Measurements from ENCODE around the gene FER.
A peak's percentile ranks its signal among the peaks of the same experiment; 100 is the strongest.
"Not testable (repeated sequence)": the region's sequence is repeated elsewhere in the genome, so short reads cannot be mapped to it uniquely, and the experiment has no call there.

Gene FER

DNA sequence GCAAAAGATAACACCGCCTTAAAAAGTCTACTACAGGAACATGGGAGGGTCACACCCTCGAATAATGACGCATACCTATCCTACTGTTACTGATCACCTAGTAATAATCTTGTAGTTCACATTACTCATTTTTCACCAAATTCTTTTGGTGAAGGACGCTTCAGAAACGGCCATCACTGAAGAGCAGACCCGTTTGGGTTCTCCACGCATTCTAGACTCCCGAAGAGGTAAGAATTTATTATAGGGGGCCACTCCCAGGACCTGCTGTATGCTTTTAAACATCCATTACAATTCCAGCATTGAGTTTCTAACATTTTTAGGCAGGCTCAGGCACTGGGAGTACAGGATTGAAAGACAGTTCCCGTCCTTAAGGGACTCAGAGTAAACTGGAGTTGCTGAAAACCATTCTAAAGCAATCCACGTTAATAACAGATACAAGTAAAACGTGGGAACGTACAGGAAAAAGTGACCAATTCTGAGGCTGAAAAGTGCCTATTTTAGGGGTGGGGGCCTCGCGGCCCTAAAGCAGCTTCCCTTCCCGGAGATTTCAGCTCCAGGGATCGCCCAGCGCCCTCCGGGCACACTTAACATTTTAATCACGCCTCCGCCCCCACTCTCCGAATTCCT, at the start of gene FER:
FER (plus strand) TSS at position 124 of the 627 bp plus-strand sequence. CDS start 50,286 bp downstream, outside the sequence.
- DNase-seq = no peak

DNA sequence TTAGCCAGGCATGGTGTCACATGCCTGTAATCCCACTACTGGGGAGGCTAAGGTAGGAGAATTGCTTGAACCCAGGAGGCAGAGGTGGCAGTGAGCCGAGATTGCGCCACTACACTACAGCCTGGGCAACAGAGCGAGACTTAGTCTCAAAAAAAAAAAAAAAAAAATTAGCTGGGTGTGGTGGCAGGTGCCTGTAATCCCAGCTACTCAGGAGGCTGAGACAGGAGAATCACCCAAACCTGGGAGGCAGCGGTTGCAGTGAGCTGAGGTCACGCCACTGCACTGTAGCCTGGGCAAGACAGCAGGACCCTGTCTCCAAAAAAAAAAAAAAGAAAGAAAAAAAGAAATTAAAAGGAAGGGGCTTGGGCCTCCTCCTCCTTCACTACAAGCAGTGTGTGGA, 47.3 kb upstream of the FER start:
- DNase-seq = not testable (repeated sequence)

DNA sequence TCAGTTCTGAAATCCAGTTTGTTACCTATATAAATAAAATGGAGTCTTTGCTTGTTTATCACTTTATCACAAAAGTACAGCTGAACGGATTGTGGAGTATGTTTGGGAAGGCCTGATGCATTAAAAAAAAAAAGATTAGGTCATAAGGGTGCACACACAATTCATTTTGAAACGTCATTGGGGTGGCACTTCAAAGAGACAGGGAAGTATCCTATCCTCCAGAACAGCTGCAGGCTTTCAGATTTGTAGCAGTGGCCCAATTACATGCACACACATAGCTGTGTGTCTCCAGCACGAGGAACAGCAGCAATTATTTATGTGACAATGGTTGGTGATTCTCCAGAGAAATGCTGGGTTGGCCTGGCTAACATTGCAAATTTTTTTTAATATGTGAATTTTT, 46.8 kb upstream of the FER start:
- no peak for DNase-seq

DNA sequence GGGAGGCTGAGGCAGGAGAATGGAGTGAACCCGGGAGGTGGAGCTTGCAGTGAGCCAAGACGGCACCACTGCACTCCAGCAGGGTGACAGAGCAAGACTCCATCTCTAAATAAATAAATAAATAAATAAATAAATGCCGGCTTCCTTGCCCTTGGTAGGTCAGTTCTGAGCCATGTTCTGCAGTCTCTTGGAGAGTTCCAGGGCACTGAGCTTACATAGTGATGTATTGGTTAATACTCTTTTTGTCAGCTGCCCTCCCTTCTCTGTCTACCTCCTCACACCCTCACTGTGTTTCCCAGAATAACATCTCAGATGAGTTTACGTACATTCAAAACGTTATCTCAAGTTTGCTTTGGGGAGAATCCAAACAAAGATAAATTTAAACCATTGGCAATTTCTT, 45.2 kb upstream of the FER start:
- DNase-seq = no peak

DNA sequence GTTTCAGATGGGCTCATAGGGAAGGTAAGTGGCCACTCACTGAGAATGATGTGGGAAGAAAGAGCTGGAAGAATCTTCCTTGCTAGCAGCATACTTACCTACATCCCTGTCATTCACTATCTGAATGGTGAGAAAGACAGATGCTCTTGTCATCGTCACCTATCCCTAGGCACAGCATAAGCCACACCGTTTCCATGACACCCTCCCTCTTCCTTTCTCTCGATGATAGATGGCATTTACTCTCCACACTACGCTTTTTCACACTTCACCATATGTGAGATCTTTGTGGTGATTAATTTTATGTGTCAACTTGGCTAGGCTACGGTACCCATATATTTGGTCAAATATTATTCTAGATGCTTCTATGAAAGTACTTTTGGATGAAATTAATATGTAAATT, 44.4 kb upstream of the FER start:
- no peak for DNase-seq

DNA sequence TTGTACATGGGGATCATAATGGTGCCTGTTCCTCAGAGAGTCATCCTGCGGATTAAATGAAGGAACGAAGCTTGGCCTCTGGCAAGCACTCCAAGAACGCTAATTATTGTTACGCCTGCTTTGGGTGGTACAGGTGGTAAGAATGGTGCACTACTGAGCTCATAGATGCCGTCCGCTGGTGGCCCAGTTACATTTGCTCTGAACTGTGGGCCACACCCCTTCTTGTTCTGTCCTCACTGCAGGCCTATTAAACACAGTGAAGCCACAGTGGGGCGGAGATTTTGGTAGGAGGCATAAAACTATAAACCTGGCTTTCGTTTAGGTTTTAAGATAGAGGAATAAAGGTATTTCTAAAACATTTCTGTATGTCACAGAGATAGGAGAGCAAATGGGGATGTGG, 40.6 kb upstream of the FER start:
- DNase-seq = no peak

DNA sequence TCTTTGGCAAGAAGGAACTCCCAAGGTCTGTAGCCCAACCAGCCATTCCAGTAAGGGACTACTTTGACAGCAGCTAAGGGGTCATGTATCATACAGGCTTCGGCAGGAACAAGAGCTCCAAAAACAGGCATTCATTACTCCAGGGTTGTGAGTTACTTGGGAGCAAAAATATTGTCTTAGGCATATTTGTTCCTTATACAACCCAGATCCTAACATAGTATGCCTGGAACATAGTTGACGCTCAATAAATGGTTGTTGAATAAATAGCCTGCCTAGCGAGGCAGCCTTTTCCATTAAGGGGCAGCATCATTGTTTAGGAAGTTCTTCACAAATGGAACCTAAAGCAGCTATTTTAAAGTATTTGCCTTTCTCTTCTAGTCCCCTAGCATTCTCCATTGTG, 35.8 kb upstream of the FER start:
- no peak for DNase-seq

DNA sequence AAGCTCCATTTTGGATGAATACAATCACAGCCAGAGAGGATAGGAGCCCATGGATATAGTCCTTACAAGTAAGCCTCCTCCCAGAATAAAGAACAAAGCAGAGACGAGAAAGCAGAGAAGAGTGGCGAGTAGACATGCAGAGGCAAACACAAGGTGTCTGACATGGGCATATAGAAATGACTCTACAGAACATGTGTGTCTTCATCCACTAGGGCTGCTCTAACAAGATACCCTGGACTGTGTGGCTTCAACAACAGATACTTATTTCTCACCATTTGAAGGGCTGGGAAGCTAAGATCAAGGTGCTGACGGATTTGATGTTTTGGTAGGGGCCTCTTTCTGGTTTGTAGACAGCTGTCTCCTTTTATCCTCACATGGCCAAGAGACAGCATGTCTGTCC, 32.3 kb upstream of the FER start:
- DNase-seq = no peak

DNA sequence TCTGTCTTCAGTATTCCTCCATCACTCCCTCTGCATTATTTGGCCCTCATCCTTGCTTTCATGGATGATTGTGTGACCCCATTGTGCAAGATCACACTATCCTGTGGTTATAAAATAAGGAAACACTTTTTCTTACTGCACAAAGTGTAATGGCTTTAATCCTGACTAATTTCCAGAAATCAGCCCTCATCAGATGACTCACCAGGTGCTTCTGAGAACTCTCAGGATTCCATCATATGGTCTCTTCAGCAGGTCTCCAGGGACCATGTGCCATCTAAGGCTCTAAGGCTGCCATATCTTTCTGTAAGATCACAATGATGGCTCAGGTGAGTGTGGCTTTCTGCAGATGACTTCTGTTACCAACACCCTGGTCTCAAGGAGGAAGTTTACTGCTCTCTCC, 27.3 kb upstream of the FER start:
- no peak for DNase-seq

DNA sequence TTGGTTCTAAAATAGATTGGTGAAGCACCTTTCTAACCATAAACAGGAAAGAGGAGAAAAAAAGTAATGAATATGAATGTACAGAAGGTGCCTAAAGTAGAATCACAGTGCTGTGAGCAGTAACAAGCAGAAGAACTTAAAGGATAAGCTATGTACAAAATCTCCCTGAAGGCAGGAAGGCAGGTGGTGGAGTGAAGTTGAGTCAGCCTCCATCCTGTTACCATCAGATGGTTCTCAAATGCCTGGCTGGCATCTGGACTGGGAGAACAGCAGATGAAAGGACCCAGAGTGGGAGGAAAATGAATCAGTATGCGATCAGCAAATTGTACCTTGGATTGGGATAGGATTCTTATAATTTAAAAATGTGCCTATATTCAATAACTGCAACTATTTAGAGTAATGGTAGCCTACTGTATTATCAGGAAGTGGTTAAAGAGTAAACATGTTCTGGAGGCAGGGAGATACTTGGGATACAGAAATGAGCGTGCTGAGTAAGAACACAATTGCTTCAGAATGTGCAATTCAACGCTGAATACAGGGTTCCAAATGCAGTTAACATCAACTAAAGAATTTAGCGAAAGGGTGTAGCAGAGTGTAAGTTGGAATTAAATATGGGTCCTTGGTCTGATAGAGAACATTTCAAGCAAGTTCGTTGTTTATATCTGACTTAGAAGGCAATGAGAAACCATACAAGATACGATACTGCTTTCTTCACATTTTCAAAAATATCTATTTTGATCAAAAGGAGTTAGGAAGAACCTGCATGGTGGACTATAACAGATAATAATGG, 21.1 kb upstream of the FER start:
- no peak for DNase-seq

DNA sequence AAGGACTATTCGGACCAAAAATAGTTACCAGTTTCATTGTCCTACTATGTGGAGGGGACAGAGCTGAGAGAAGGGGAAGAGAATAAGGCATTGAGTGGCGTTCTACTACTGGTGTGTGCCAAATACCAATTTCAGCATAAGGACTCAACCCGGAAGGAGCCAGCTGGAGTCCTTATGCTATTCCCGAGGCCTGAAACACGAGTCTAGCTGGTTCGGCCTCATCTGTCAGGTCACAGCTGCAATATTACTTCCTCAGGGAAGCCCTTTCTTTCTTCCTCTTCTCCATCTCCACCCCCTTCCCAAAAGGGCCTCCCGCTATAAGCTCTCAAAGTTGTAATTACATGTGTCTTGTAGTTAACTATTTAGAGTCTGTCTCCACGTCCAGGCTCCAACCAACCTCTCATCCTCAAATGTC, 20.5 kb upstream of the FER start:
- DNase-seq = no peak

DNA sequence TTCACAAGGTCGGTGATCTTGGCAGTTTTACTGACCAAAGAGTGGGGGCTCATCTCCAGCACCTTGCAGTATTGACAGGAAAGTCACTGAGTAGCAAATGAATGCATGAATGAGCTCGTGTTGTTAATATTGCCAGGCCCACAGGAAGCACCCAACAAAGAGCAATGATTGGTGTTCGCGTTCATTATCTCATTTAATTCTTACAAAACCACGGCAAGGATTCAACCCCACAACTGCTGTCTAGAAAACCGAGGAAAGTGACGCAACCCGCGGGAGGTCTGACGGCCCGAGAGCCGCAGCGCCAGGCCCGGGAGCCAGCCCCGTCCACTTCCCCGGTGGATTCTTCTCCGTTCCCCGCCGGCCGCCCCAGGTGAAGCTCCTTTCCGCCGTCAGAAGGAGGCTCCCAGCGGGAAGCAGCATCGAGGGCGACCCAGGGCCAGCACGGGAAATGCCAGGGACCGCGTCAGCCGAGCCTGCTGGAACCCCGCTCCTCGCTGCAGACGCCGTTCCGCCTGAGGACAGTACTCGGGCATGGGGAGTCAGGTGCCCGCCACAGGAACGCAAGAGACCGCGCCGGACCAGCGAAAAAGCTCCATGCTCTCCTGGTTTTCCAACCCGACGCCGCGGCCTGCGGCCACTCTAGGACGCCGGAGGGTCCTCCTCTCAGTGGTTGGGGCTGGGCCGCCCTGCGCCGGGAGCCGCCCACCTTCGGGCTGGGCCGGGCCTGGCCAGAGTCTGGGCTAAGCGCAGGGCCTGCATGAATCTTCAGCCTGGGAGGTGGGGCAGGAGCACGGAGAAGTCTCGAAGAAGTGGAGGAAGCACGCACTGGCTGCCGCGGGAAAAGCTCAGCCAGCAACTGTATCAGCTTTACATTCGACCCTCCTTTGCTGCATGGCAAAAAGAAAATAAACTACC, 19.8 kb upstream of the FER start:
- DNase-seq = peak; percentile 15

DNA sequence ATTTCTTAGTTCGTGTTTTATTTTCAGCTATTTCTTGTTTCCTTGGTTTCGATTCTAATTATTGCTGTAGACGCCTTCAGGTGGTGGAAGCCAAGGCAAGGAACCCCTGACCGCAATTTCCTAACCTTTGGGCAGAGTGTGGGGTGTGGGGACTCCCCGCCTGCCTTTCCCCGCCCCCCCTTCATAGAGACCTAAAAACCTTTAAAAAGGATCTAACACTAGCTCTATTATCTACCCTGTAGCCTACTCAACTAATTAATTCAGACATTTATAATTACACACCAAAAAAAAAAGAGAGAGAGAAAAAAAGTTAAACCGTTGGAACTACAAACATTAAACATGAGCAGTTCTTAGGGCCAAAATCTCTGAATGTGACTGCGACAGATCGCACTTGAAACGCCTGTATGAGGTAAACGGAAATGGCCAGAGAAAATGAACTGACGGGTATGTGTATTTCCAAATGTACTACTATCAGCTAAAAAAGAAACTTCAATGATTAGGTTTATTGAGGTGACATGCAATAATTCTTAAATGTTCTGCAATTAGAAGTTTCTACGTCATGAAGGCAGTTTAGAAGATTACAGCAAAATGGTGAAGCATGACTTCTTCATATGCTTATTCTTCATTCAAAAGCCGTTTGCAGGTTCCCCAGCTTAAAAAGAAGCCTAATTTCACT, 19.0 kb upstream of the FER start:
- DNase-seq = no peak

DNA sequence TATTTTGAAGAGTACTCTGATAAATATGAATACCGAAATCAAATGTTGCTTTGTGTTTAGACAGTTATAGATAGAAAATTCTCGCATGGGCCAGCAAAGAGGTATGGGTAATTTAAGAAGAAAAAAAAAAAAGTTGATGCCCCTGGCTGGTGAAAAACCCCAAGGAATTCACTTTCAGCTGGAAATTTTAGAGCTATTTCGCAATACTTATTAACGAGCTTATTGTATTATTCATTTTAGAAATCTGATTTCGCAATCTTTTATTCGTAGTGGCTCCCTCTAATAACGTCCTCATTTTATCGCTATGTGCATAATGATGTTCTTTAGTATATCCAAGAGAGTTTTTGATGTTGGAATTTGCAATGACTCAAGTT, 18.5 kb upstream of the FER start:
- DNase-seq = no peak

DNA sequence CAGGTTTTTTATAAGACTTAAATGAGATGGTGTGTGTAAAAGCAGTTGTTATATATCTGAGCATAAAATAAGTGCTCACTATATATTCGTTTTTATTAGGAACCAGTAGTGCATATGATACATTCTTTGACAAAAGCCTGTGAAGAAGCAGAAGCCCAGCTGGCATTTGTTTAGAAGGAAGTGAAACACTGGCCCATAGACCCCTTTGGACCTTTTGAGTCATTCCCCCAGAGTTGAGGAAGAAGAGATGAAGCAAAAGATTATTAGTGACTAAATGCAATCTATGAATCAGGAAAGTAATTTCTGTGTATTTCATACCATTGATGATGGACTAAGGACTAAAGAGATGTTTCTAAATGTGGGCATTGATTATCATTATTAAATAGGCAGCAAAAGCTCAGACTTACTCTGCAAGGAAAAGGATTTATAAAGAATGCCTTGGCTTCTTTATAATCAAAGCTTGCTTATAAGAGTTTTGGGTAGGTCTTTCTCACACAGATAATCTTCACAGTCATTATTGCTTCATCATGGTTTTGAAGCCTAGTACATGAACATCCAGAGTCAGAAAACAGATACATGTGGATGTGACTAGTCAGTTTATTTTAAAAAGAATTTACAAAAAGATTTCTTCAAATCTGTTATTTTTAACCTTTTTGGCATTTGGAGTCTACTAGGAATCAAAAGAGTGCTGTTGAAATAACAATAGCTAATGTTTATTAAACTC, 16.9 kb upstream of the FER start:
- DNase-seq = no peak

DNA sequence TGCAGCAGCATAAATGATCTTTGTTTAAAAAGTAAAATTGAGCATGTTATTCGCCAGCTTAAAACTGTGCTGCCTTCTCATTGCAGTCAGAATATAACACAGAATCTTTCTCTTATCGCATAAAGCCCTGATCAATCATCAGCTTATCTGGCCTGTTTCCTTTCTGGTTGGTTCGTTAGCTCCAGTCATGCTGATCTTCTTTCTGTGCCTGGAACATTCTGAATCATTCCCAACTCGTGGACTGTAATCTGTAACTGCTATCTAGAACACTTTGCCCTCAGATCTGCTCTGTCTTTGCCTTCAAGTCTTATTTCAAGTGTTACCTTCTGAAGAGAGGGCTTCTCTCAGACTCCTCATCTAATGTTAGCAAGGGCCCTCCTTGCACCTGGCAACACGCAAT, 11.9 kb upstream of the FER start:
- no peak for DNase-seq

DNA sequence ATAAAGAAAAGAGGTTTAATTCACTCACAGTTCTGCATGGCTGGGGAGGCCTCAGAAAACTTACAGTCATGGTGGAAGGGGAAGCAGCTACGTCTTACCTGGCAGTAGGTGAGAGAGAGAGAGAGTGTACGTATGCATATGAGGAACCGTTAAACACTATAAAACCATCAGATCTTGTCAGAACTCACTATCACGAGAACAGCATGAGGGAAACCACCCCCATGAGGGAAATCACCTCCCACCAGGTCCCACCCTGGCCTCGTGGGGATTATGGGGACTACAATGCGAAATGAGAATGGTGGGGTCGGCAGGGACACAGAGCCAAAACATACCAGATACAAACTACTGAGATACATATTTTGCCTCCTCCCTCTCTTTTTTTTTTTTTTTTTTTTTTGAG, 10.8 kb upstream of the FER start:
- no peak for DNase-seq

DNA sequence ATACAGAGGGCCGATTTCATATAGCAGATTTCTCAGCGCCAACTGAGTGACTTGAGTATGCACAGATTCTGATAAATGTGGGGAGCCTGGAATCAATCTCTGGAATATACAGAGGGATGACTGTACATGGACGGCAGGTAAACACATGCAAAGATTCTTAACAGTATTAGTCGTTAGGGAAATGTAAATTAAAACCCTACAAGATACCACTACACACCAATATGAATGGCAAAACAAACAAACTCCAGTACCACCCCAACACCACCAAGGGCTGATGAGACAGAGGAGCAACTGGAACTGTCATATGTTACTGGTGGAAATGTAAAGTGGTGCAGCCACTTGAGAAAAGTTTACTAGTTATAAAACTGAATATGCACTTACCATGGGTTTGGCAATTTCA, 8.3 kb upstream of the FER start:
- DNase-seq = no peak

DNA sequence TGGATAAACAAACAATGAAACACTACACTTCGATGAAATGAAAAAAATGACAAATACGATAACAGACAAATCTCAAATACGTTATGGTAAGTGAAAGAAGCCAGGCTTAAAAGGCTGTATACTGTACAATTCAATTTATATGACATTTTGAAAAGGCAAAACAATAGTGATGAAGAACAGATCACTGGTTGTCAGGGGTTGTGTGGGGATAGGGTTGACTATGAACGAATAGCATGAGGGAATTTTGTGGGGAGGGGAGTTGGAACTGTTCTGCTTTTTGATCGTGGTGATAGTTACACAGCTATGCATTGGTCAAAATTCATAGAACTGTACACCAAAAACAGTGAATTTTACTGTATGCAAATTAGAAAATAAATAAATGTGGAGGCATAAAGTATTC, 7.8 kb upstream of the FER start:
- DNase-seq = no peak

DNA sequence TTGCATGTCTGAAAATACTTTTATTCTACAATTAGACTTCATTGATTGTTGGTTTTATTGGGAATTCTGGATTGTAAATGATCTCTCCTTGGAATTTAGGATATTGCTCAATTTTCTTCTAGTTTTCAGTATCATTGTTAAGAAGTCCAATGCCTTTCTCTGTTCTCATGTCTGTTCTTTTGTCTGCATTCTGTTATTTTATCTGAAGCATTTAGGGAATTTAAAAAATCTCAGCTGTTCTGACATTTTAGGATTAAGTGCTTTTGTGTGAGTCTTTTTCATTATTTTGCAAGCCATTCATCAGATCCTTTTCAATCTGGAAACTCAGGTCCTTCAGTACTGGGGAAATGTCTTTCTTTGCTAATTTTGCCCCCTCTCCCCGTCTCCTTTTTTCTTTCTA, 4.4 kb upstream of the FER start:
- DNase-seq = no peak

DNA sequence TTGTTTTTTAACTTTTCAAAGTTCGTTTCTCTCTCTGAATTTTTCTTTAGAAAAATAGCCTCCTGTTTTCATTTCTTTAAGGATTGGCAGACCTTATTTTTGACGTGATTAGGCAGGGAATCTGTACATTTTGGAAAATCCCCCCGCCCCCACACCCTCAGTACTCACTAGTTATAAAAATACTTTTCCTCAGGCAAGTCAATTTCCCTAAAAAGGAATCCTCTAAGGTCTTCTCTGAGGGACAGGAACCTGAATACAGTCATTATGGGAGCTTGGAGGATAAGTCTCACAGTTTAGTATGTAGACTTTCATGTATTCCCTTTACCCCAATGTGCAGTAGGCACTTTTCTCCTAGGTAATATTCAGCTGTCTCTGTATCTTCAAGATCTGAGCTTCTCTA, 3.9 kb upstream of the FER start:
- no peak for DNase-seq

DNA sequence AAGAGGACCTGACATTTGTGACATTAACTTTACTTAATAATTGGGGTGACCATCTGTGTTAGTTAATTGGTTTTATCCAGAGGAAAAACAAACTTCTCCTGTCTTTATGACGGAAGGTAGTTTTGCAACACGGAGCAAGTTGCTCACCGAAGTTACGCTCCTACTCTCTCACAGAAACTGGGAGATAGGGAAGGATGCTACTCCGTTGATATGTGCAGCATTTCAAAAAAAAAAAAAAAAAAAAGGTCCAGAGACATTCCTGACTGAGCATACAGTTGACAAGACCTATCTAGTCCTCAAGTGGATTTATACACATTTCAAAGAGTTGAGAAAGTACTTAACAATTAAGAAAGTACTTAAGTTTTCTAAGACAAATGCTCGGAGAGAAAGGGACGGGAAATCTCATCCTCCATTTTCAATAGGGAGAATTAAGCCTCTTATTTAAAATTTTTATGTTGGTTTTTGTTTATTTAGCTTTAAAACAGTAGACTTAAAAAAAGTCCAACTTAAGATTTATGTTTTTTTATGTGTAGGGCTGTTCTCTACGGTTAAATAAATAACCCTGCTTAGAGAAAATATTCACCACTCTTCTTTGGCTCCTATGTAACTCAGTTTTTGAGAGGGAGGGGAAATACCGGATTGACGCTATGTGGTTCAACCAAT, 455 bp upstream of the FER start:
- no peak for DNase-seq

Measured in NCI-H187 treated with DMSO at 0.1 percent for 48 hours (cell line).